22Rv1 (cell line): ENCODE data around the gene WAC.

Experiments used
- H3K27ac ChIP-seq: fragments of 450-650 bp; 2 replicates; pipeline ENCODE4 v1.5.1; 2017
- ZFX ChIP-seq: fragments of 450-650 bp; IDR thresholded peaks from 2 replicates; pipeline ENCODE4 v1.6.1; 2017; ENCODE audit warnings: antibody characterized with exemption, borderline replicate concordance
- TF ChIP-seq, protein P1 (sequence below): fragments of 450-650 bp; IDR thresholded peaks from 2 replicates; pipeline ENCODE4 v1.5.1; 2017; ENCODE audit warnings: mild to moderate bottlenecking

The WAC gene

GRCh38 chr10:28535846-28536245, 2.9 kb downstream of the WAC start:
- TF ChIP-seq, protein P1, sequence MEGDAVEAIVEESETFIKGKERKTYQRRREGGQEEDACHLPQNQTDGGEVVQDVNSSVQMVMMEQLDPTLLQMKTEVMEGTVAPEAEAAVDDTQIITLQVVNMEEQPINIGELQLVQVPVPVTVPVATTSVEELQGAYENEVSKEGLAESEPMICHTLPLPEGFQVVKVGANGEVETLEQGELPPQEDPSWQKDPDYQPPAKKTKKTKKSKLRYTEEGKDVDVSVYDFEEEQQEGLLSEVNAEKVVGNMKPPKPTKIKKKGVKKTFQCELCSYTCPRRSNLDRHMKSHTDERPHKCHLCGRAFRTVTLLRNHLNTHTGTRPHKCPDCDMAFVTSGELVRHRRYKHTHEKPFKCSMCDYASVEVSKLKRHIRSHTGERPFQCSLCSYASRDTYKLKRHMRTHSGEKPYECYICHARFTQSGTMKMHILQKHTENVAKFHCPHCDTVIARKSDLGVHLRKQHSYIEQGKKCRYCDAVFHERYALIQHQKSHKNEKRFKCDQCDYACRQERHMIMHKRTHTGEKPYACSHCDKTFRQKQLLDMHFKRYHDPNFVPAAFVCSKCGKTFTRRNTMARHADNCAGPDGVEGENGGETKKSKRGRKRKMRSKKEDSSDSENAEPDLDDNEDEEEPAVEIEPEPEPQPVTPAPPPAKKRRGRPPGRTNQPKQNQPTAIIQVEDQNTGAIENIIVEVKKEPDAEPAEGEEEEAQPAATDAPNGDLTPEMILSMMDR: no peak
- no peak for TF ChIP-seq ZFX
- no peak overlapping the region for H3K27ac ChIP-seq

- no peak for TF ChIP-seq ZFX
- TF ChIP-seq, protein P1: no peak
- H3K27ac ChIP-seq: no peak overlapping the region
Measured at GRCh38 chr10:28538595-28538994, 5.7 kb downstream of the WAC start.

DNA sequence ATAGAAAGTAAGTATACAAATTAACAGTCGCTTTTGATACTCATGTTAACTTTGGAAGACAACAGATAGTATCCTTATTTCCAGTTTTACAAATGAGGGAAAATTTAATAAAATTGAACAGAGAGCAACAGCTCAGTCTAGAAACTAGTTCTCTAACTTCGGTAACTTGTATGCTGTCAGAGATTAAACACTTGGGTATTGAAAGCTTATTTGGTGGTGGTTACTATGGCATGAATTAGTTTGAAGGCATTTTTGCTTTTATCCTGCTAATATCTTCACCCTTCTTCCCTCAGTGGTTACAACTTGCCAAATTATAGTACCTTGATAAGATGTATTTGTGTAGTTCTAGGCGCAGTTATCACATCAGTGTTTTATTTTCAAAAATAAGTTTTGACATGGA, 7.2 kb downstream of the WAC start:
- no peak for TF ChIP-seq ZFX
- H3K27ac ChIP-seq: no peak overlapping the region

DNA sequence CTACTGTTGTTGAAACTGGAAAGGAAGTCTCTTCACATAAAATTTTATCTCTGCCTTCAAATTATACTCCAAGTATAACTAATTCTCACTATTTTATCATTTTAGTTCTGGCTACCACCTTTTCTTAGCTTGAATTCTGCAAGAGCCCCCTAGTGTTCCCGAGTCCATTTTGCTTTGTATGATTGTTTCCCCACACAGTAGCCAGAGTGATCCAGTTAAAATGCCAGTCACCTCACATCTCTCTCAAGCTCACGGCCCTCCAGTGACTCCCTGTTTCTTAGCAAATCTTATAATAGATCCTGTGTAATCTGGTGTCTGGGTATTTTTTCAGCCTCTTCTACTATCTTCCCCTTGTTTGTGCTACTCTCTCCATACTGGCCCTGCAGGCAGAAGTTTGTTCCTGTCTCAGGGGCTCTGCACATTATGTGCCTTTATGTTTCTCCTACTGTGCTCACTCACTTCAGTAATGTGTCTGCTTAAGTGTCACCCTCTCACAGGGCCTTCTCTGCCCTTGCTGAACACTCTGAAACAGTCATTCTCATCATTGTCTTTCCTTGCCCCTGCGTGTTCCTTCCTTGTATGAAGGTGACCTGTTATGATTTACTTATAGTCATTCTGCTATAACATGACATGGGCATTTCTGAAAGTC, 8.9 kb downstream of the WAC start:
- TF ChIP-seq, protein P1: no peak
- TF ChIP-seq ZFX: no peak
- no peak overlapping the region for H3K27ac ChIP-seq

DNA sequence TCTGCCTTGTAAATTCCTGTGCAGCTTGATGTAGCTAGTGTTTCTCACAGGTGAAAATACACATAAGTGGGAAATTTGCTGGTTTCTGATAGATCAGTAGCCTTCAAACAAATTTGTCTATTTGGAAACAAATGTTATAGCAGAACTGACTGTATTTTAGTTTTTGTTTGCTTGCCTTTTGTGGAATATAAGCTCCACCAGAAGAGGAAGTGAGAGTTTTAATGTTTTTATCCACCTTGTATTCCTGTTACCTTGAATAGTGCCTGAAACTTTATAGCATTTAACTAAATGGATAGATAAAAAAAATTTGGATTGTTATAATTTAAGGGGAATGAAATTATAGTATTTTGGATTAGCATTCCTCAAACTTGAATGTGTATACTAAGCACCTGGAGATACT, 9.8 kb downstream of the WAC start:
- TF ChIP-seq, protein P1: no peak
- no peak for TF ChIP-seq ZFX
- H3K27ac ChIP-seq: no peak overlapping the region

DNA sequence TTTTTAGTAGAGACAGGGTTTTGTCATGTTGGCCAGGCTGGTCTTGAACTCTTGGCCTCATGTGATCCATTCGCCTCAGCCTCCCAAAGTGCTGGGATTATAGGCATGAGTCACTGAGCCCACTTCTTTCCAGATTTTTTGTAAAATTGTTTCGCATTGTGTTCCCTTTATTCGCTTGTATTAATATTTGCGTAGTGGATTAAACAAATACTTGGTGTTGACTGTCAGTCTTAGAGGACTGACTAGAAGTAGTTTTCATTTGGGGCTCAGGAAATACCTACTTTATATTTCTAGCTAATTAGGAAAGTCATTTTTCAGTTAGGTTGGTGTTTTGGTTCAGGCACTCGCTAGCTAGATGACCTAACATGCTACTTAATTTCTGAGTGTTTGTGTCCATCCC, 11.1 kb downstream of the WAC start:
- H3K27ac ChIP-seq: peak overlapping the region; percentile 22; the same call in 1 of the 2 replicates
- TF ChIP-seq, protein P1: no peak
- TF ChIP-seq ZFX: no peak

- no peak overlapping the region for H3K27ac ChIP-seq
- no peak for TF ChIP-seq ZFX
- TF ChIP-seq, protein P1: no peak
Measured at GRCh38 chr10:28545967-28546644, 13.2 kb downstream of the WAC start.
